Measurements from ENCODE around the gene PLEKHJ1. TPM values are rescaled to one million over a fixed set of nuclear protein-coding genes. Genes with fewer than 3 reads are reported as not detected.

PLEKHJ1 gene
- total RNA-seq, 3 donors from 2014 or later, result 44.6 to 52.8 (median 47.4) TPM

- Histone ChIP-seq H3K4me3 (no peak overlapping the region), H3K4me1 (peaks cover 13 to 15% of the 10 kb centered on the region in 2 donors), H3K36me3 (no peaks in the 10 kb centered on the region), H3K27me3 (no peaks in the 10 kb centered on the region), H3K9me3 (no peaks in the 10 kb centered on the region), H3K27ac (no peak overlapping the region)
- intact Hi-C loops (cut with DNase I; ENCODE audit: low total_unique reads), result no loop called here
- TF ChIP-seq POLR2AphosphoS5 (IDR thresholded peaks at IDR 0.05), result no peak
- TF ChIP-seq CTCF (IDR thresholded peaks at IDR 0.05), result no peak
- TF ChIP-seq POLR2A (IDR thresholded peaks at IDR 0.05), result no peak
- no peak for DNase-seq (ENCODE audit: low spot score in 2 of 2)
Measured at GRCh38 chr19:2188708-2189385, 47.3 kb downstream of the PLEKHJ1 start.

- Histone ChIP-seq H3K27me3 (no peaks in the 10 kb centered on the region), H3K4me3 (no peak overlapping the region), H3K27ac (peak overlapping the region; percentile 73 to 77), H3K9me3 (no peaks in the 10 kb centered on the region), H3K4me1 (peaks cover 13 to 15% of the 10 kb centered on the region in 2 donors), H3K36me3 (no peaks in the 10 kb centered on the region)
- intact Hi-C loops (cut with DNase I; ENCODE audit: low total_unique reads), result no loop called here
- DNase-seq (ENCODE audit: low spot score in 2 of 2), result no peak
- TF ChIP-seq POLR2A (IDR thresholded peaks at IDR 0.05), result no peak
- no peak for TF ChIP-seq POLR2AphosphoS5 (IDR thresholded peaks at IDR 0.05)
- TF ChIP-seq CTCF (IDR thresholded peaks at IDR 0.05), result no peak
Measured at GRCh38 chr19:2187159-2187558, 49.0 kb downstream of the PLEKHJ1 start.

GRCh38 chr19:2186071-2186846, 49.9 kb downstream of the PLEKHJ1 start:
- Histone ChIP-seq H3K36me3 (no peaks in the 10 kb centered on the region), H3K27ac (peak overlapping the region; percentile 73 to 77)
- DNase-seq (ENCODE audit: low spot score in 2 of 2), result peak; percentile 47 to 63

GRCh38 chr19:2185734-2186070, 50.4 kb downstream of the PLEKHJ1 start:
- TF ChIP-seq CTCF (IDR thresholded peaks at IDR 0.05) (no peak), POLR2A (IDR thresholded peaks at IDR 0.05) (no peak), POLR2AphosphoS5 (IDR thresholded peaks at IDR 0.05) (no peak)
- intact Hi-C loops (cut with DNase I; ENCODE audit: low total_unique reads), result no loop called here
- Histone ChIP-seq H3K4me3 (peak overlapping the region in 2 of 3 donors; percentile 17 to 45), H3K9me3 (no peaks in the 10 kb centered on the region), H3K27ac (peak overlapping the region; percentile 73 to 77), H3K36me3 (no peaks in the 10 kb centered on the region), H3K27me3 (no peaks in the 10 kb centered on the region), H3K4me1 (peaks cover 13 to 15% of the 10 kb centered on the region in 2 donors)
- no peak for DNase-seq (ENCODE audit: low spot score in 2 of 2)

More at GRCh38 chr19:2186071-2186846, 49.9 kb downstream of the PLEKHJ1 start:
- intact Hi-C loops (cut with DNase I; ENCODE audit: low total_unique reads), result no loop called here
- H3K4me3 ChIP-seq, result peak overlapping the region in 2 of 3 donors; percentile 17 to 45
- H3K9me3 ChIP-seq, result no peaks in the 10 kb centered on the region
- TF ChIP-seq POLR2A (IDR thresholded peaks at IDR 0.05) (no peak), CTCF (IDR thresholded peaks at IDR 0.05) (no peak), POLR2AphosphoS5 (IDR thresholded peaks at IDR 0.05) (peak; percentile 13 to 69 (median 54))
- no peaks in the 10 kb centered on the region for H3K27me3 ChIP-seq
- H3K4me1 ChIP-seq, result peaks cover 13 to 15% of the 10 kb centered on the region in 2 donors

GRCh38 chr19:2184422-2184975, 51.6 kb downstream of the PLEKHJ1 start:
- intact Hi-C loops (cut with DNase I; ENCODE audit: low total_unique reads), result no loop called here
- H3K4me3 ChIP-seq, result no peak overlapping the region
- H3K27ac ChIP-seq, result no peak overlapping the region
- no peaks in the 10 kb centered on the region for H3K36me3 ChIP-seq
- H3K27me3 ChIP-seq, result no peaks in the 10 kb centered on the region
- peaks cover 13 to 15% of the 10 kb centered on the region in 2 donors for H3K4me1 ChIP-seq
- DNase-seq (ENCODE audit: low spot score in 2 of 2), result no peak
- TF ChIP-seq CTCF (IDR thresholded peaks at IDR 0.05), result no peak
- TF ChIP-seq POLR2A (IDR thresholded peaks at IDR 0.05), result no peak
- TF ChIP-seq POLR2AphosphoS5 (IDR thresholded peaks at IDR 0.05), result no peak
- no peaks in the 10 kb centered on the region for H3K9me3 ChIP-seq
